Measurements from ENCODE around the gene USP13.
"Not testable (repeated sequence)": the region's sequence is repeated elsewhere in the genome, so short reads cannot be mapped to it uniquely, and the experiment has no call there.

The USP13 gene

GRCh38 chr3:179660872-179661271 is 8.0 kb downstream of the USP13 start:
- no peak for DNase-seq

DNA sequence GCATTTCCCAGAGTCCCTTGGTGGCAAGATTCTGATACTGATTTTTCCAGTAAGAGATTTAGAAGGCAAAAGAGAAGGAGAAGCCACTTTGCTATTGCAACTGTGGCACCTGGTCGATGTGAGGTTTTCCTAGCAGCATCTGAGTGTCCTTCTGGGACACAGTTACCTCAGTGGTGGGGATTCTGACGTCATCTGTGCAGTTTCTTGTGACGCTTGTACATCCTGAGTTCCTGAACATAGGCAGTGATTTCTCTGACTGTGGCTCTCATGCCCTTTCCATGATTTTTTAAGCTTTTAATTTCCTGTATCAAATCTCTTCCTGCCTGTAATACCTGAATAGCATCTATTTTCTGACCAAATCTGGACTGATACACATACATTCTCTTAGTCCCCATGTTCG is 8.9 kb downstream of the USP13 start:
- DNase-seq: no peak

DNA sequence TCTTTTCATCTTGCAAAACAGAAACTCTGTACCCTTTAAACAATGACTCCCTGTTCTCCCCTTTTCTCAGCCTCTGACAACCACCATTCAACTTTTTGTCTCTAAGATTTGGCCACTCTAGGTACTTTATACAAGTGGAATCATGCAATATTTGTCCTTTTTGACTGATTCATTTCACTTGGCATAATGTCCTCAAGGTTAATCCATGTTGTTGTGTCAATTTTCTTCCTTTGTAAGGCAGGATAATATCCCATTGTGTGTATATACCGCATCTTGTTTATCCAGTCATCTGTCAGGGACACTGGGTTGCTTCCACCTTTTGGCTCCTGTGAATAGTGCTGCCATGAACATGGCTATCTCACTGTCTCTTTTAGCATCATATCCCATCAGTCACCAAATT is 10.3 kb downstream of the USP13 start:
- no peak for DNase-seq

DNA sequence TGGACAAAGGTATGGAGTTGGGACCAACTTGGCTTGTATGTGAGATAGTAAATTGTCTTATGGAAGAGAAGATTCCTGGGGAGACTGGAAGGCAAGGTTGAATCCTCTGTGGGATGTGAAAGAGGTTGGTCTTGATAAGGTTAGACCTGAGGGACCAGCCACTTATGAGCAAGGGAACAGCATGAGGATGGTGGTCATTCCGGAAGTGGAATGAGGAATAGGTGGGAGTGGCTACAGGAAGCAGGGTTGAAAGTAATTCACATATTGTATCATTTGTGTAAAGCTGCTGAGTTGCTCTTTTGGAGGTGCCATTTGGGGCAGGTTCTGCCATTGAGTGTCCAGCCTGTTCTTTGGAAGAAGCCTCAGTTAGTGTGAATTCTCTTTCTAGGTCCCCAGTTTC is 13.2 kb downstream of the USP13 start:
- DNase-seq: no peak

DNA sequence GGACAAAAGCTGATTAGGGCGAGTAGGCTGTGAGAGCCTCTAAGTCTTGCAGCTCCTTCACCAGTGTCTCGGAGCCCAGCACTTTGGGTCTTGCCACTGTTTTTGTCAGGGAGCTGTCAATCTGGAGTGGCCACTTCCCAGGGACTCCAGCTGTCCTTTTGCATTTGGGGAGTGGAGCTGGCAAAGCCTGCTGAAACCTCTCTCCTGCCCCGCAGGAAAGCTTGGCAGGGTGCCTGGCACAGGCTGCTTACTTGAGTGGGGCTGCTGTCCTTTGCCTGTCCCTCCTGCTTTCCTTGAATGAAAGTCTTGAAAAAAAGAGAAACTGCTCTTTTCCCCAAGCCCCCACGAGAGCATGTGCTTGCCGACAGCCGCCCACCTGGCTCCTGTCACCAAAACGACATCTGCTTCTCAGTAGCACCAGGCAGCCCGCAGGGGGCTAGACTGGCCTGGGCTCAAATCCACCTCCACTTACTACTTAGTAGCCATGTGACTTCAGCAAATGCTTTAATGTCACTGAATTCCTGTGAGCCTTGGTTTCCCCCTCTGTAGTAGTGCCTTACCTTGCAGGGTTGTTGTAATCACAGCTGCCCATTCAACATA is 13.7 kb downstream of the USP13 start:
- DNase-seq: no peak

DNA sequence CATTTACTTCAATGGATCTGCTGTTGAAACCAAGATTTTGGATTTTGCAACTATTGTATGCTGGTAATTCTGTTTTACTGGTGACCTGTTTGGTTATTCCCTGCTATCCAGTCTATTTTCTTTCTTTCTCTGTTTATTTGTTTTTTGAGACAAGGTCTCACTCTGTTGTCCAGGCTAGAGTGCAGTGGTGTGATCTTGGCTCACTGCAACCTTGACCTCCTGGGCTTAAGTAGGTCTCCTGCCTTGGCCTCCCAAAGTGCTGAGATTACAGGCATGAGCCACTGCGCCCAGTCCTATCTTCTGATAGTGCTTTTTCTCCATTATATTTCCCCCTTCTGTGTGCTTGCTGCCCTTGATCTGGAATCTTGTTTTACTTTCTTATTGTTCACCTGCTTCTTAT is 15.6 kb downstream of the USP13 start:
- DNase-seq: no peak

GRCh38 chr3:179670311-179670710 is 17.5 kb downstream of the USP13 start:
- no peak for DNase-seq

DNA sequence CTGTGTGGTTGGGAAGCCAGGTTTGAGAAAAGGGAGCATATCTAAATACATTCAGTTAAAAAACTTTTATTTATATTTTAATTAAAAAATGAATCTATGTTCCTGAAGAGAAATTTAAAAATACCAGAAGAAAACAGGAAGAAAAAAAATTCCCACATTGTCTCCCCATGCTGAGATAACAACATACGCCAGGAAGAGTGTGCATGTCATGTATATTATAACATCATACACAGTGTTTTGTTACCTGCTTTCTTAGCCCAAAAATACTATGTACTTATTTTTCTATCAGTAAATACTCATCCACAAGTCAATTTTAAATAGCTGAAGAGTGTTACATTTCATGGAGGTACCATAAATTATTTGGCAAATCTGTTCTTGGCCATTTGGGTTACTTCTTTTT is 18.5 kb downstream of the USP13 start:
- no peak for DNase-seq

- no peak for DNase-seq
These were observed 19.0 kb downstream of the USP13 start for GRCh38 chr3:179671747-179672242.

- no peak for DNase-seq
These were observed 20.1 kb downstream of the USP13 start for GRCh38 chr3:179672918-179673317.

GRCh38 chr3:179673523-179673922 is 20.7 kb downstream of the USP13 start:
- no peak for DNase-seq

- DNase-seq: no peak
These were observed 23.2 kb downstream of the USP13 start for GRCh38 chr3:179676081-179676480.

DNA sequence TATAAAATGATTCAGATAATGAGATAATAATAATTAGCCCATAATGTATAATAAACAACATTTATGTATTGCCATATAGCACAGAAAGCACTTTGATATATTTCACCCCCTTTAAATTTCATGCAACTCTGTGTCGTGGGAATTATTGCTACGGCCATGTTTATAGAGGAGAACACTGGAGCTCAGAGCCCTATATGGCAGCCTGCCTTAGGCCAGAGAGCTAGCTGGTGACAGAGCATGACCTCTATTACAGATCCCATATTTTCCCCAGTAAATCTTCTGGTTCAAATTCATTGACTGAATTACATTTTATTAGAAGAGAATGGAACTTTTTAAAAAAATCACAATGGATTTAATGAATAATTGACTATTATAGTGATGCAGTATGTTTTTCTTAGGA is 25.0 kb downstream of the USP13 start:
- no peak for DNase-seq

- no peak for DNase-seq
These were observed 28.8 kb downstream of the USP13 start for GRCh38 chr3:179681492-179682263.

DNA sequence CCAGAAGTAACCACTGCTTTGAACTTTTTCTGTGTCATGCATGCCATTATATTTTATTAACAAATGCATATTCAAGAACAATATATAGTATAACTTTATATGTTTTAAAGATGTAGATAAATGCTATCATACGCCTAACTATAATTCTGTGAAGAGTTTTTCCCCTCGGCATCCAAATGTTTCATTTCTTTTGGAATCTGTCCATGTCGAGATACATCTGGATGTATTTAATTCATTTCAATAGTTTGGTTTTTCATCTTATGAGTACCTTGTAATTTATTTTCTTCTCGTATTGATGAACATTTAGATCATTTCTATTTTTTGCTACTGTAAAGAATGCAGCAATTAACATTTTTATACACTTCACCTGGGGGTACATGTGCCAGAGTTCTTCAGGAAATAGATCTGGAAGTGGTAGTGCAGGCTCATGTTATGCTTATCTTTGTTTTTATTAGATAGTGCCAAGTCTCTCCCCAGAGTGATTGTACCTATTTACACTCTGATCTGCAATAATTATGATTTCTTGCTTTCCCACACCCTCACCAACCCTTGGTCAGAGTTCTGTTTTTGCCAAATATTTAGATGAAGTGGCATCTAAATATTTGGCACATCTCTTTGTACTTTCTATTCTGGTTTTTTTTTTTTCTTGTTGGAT is 29.7 kb downstream of the USP13 start:
- DNase-seq: no peak

GRCh38 chr3:179683286-179683685 is 30.4 kb downstream of the USP13 start:
- not testable (repeated sequence) for DNase-seq

GRCh38 chr3:179687967-179688535 is 35.2 kb downstream of the USP13 start:
- DNase-seq: no peak

GRCh38 chr3:179688850-179689249 is 36.0 kb downstream of the USP13 start:
- DNase-seq: peak; percentile 44

- DNase-seq: no peak
These were observed 41.9 kb downstream of the USP13 start for GRCh38 chr3:179694731-179695130.

DNA sequence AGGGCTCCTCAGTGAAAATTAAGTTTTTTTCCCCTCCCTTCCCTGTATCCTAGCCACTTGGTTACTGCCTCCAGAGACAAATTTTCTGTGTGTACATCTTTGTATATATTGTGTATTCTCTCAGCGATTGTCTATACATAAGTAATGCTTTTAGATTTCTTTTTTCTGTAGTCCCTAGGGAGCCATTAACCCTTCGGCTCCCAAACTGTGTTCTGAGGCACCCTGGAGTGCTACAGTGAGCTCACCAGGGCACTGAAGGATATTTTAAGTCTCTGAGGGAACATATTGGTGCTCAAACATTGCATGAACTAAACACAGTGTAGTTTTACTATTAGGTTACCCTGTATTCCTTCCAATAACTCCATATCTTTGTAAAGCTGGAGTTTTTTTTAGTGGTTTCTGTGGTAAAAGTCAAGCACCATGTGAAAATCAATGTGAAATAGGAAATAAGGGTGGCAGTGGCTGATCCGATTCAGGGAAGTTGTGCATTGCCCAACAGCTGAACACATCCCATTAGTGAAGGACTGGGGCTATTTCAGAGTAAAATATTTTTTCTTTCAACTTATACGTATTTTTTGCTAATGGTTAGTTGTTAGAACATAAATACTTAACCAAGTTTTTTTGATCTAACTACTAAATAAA is 43.0 kb downstream of the USP13 start:
- no peak for DNase-seq

DNA sequence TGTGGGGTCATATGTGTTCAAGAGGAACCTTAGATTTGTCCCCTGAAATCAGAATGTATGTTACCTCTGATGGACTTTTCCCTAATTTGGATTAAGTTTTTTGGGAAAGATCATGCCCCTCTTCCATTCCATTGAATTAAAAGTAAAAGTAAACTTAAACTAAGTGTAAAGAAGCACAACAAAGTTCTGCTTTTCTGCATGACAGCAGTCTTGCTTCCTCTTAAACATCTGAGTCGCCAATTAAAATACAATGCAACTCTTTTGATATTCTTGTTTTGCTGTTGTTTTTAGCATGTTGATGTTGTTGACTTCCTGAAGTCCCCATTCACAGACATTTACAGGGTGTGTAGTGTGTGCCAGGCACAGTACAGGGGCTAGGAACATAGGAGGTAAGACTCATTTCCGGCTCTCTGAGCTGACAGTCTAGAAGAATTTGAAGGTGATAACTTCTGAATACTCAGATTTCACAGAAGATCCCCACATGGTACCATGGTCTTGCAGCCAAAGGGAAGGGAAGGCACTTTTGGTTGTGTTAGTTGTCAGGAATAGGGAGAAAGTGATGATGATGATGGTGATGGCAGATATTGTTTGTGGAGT is 45.0 kb downstream of the USP13 start:
- no peak for DNase-seq

DNA sequence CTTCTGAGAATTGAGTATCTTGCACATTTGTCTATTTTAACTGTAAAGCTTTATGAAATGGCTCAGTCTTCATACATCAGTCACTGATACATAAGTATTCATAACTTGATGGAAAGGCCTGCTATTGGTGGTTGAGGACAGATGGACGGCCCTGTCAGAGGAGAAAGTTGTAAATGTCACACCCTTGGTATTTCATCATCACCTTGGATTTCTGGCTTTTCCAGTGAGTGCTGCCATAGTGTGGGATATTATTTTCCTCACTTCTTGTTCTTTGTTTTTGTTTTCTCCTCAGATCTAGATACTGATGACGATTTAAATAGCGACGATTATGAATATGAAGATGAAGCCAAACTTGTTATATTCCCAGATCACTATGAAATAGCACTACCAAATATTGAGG is 47.9 kb downstream of the USP13 start:
- no peak for DNase-seq

Measured in EL (cell line).